Tibial nerve (tissue), 4 donors: ENCODE measurements around the gene EGFL7. TPM values are rescaled to one million over a fixed set of nuclear protein-coding genes. Genes with fewer than 3 reads are reported as not detected.
A peak's percentile ranks its signal among the peaks of the same experiment; 100 is the strongest.

ENCODE experiments used
- DNase-seq, 2 donors: peaks; one replicate each; pipeline ENCODE4 v3.0.0-alpha.2; 2019; ENCODE audit warnings: low spot score in 2 of 2
- H3K27ac ChIP-seq, 4 donors: fragments of 200-600 bp; sonication (generic) in 3 of 4; one replicate each; pipeline ENCODE4 v1.5.1; 2017 to 2019; ENCODE audit warnings: mild to moderate bottlenecking in 1 of 4
- H3K27me3 ChIP-seq, 2 donors: fragments of 200-600 bp; sonication (generic) in 1 of 2; one replicate each; pipeline versions ENCODE4 v1.5.1 to v1.6.0; 2017 to 2019
- H3K36me3 ChIP-seq, 3 donors: fragments of 200-600 bp; sonication (generic); one replicate each; pipeline ENCODE4 v1.5.1; 2018 to 2019
- H3K4me1 ChIP-seq, 4 donors: fragments of 200-600 bp; sonication (generic) in 3 of 4; one replicate each; pipeline ENCODE4 v1.5.1; 2017 to 2019
- H3K4me3 ChIP-seq, 4 donors: fragments of 200-600 bp; sonication (generic) in 3 of 4; one replicate each; pipeline ENCODE4 v1.5.1; 2017 to 2019; ENCODE audit warnings: mild to moderate bottlenecking in 1 of 4, moderate library complexity in 1 of 4
- H3K9me3 ChIP-seq, 4 donors: fragments of 200-600 bp; sonication (generic) in 3 of 4; one replicate each; pipeline ENCODE4 v1.5.1; 2017 to 2019
- EP300 ChIP-seq, 2 donors: sonication (generic); formaldehyde crosslinking; IDR thresholded peaks; one replicate each; pipeline ENCODE4 v1.6.1; 2017; ENCODE audit warnings: antibody characterized with exemption in 2 of 2, mild to moderate bottlenecking in 1 of 2
- POLR2A ChIP-seq, 2 donors: fragments of 450-650 bp; IDR thresholded peaks; one replicate each; pipeline ENCODE4 v1.6.1; 2017; ENCODE audit warnings: antibody characterized with exemption in 2 of 2, mild to moderate bottlenecking in 2 of 2, moderate library complexity in 2 of 2
- WGBS, 2 donors: methylation state at CpG; one replicate each; pipeline ENCODE4 v1.1.5; 2018; 5-methylcytosine and 5-hydroxymethylcytosine counted together
- total RNA-seq, 4 donors: library from RNA; depleted of rRNA; stranded (reverse); fragments of >200 nt; gene quantifications; one replicate each; pipeline ENCODE4 v1.1.0, GENCODE V29; 2016
- TF ChIP-seq, protein P1 (sequence below), 5 experiments: fragments of 200-600 bp in 3 of 5; fragments of 450-650 bp in 2 of 5; sonication (generic) in 3 of 5; IDR thresholded peaks; one replicate each; pipeline ENCODE4 v1.5.1; 2016 to 2019; ENCODE audit warnings: antibody characterized with exemption in 5 of 5, mild to moderate bottlenecking in 3 of 5, moderate library complexity in 2 of 5

The EGFL7 gene
- total RNA-seq, 4 donors from 2014 or later: 95.2 to 229 (median 179) TPM

DNA sequence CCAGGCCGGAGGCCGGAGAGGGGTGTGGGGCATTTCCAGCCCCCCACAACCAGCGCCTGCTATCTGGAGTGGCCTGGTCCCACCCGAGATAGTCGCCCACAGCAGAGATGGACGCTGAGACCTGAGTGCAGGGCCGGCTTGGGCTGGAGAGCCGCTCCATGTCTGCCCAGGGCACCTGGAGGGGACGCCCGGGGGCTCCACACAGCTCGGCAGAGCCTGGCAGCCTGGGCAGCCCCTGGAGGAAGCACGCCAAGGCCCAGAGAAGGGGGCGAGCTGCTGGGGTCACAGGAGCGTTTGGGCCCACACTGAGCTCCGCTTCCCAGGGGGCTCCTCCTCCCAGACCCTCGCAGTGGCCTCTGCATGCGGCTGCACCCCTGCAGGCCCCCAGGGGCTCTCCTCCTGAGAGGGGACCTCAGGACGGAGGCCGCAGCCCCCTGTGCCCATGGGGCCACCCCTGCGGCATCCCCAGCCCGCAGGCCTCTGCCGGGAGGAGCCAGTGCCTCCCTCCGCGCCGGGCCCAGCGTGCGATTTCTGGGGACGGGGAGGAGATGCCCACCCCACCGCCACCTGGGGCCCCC is 42.2 kb upstream of the EGFL7 start:
- H3K36me3 ChIP-seq: no peaks in the 10 kb centered on the region
- H3K9me3 ChIP-seq: no peaks in the 10 kb centered on the region
- 88 to 95% methylated on average over 7 to 28 of the region's 29 CpGs for WGBS, 2 donors
- TF ChIP-seq POLR2A (IDR thresholded peaks at IDR 0.05) (no peak), EP300 (IDR thresholded peaks at IDR 0.05) (no peak)
- TF ChIP-seq, protein P1, sequence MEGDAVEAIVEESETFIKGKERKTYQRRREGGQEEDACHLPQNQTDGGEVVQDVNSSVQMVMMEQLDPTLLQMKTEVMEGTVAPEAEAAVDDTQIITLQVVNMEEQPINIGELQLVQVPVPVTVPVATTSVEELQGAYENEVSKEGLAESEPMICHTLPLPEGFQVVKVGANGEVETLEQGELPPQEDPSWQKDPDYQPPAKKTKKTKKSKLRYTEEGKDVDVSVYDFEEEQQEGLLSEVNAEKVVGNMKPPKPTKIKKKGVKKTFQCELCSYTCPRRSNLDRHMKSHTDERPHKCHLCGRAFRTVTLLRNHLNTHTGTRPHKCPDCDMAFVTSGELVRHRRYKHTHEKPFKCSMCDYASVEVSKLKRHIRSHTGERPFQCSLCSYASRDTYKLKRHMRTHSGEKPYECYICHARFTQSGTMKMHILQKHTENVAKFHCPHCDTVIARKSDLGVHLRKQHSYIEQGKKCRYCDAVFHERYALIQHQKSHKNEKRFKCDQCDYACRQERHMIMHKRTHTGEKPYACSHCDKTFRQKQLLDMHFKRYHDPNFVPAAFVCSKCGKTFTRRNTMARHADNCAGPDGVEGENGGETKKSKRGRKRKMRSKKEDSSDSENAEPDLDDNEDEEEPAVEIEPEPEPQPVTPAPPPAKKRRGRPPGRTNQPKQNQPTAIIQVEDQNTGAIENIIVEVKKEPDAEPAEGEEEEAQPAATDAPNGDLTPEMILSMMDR (IDR thresholded peaks at IDR 0.05): no peak
- no peak overlapping the region for H3K4me3 ChIP-seq
- no peaks in the 10 kb centered on the region for H3K27me3 ChIP-seq
- peaks cover 0 to 78% (median 34%) of the 10 kb centered on the region in 4 donors for H3K4me1 ChIP-seq
- H3K27ac ChIP-seq: peak overlapping the region in 3 of 4 donors; percentile 29 to 76 (median 67)
- DNase-seq: no peak

- WGBS, 2 donors: 73 to 75% methylated on average over 27 to 28 of the region's 34 CpGs
- Histone ChIP-seq H3K27ac (no peak overlapping the region), H3K9me3 (no peaks in the 10 kb centered on the region), H3K4me1 (peaks cover 0 to 78% (median 40%) of the 10 kb centered on the region in 4 donors), H3K27me3 (no peaks in the 10 kb centered on the region), H3K4me3 (no peak overlapping the region), H3K36me3 (no peaks in the 10 kb centered on the region)
- TF ChIP-seq POLR2A (IDR thresholded peaks at IDR 0.05) (no peak), EP300 (IDR thresholded peaks at IDR 0.05) (no peak)
- TF ChIP-seq, protein P1 (IDR thresholded peaks at IDR 0.05): no peak
- no peak for DNase-seq
Observed at GRCh38 chr9:136621019-136621733, 41.5 kb upstream of the EGFL7 start.

GRCh38 chr9:136621734-136622093 is 41.0 kb upstream of the EGFL7 start:
- TF ChIP-seq POLR2A (IDR thresholded peaks at IDR 0.05): no peak
- 73 to 84% methylated on average over 7 to 10 of the region's 10 CpGs for WGBS, 2 donors
- DNase-seq: no peak

DNA sequence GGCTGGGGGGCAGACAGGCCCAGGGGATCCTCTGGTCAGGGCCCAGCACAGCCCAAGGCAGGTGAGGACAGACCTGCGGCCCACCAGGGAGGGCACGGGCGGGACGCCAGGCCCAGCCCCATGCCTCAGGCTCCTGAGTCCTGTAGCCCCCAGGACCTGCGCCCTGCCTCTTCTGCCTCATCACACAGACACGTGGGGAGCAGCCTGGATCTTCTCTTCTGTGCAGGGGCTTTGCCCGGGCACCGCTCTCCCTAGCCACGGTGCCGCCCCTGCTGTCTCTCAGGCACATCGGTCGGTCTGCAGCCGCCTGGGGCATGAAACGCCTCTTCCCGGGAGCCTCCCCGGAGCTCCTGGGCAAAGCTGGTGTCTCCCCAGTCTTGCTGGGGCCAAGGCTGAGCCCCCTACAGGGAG is 40.2 kb upstream of the EGFL7 start:
- no peak for TF ChIP-seq POLR2A (IDR thresholded peaks at IDR 0.05)
- TF ChIP-seq, protein P1 (IDR thresholded peaks at IDR 0.05): no peak
- TF ChIP-seq EP300 (IDR thresholded peaks at IDR 0.05): no peak
- DNase-seq: no peak
- H3K4me3 ChIP-seq: no peak overlapping the region
- H3K9me3 ChIP-seq: no peaks in the 10 kb centered on the region
- no peaks in the 10 kb centered on the region for H3K27me3 ChIP-seq
- 86 to 93% methylated on average over 9 to 11 of the region's 16 CpGs for WGBS, 2 donors
- H3K27ac ChIP-seq: no peak overlapping the region
- peaks cover 0 to 76% (median 51%) of the 10 kb centered on the region in 4 donors for H3K4me1 ChIP-seq
- no peaks in the 10 kb centered on the region for H3K36me3 ChIP-seq

More at GRCh38 chr9:136621734-136622093, 41.0 kb upstream of the EGFL7 start:
- Histone ChIP-seq H3K4me1 (peaks cover 0 to 78% (median 44%) of the 10 kb centered on the region in 4 donors), H3K27me3 (no peaks in the 10 kb centered on the region), H3K36me3 (no peaks in the 10 kb centered on the region), H3K27ac (peak overlapping the region in 1 of 4 donors; percentile 20), H3K4me3 (no peak overlapping the region), H3K9me3 (no peaks in the 10 kb centered on the region)

DNA sequence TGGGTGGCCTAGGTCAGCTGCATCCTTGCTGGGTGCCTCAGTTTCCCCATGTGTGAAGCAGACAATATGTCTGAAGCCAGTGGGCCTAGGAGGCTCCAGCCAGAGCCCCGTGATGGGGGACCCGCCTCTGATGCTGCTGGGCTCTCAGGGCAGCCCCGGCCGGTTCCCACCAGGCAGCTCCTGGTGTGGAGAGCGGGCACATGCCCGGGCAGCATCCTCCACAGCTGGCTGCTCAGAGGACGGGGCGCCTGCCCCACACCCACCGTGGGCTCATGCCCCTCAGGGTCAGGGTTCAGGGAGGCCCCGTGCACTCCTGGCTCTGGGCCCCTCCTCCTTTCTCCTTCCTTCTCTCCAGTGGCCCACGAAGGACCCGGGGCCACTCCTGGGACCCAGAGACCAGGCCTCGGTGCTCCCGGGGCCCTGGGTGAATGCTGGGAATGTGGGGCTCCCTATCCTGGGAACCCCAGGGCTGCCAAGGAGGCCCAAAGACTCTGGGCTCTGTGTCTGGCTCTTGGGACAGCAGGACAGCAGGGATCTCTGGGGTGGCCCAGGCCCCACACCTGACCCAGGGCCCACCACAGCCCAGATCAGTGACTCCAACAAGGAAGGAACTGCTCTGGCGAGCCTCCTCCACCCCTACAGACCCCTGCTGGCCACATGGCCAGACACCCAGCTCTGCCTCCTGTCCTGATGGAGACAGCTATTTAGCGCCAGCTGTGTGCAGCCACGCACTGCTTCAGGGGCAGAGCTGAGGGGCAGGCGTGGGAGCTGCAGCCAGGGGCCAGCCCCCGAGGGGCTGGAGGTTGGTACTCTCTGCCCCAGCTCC is 39.5 kb upstream of the EGFL7 start:
- H3K4me1 ChIP-seq: peaks cover 0 to 70% (median 49%) of the 10 kb centered on the region in 4 donors
- H3K27me3 ChIP-seq: no peaks in the 10 kb centered on the region
- H3K4me3 ChIP-seq: no peak overlapping the region
- H3K9me3 ChIP-seq: no peaks in the 10 kb centered on the region
- H3K27ac ChIP-seq: peak overlapping the region in 1 of 4 donors; percentile 29
- no peak for DNase-seq
- H3K36me3 ChIP-seq: no peaks in the 10 kb centered on the region
- 80% methylated on average over 12 to 13 of the region's 19 CpGs for WGBS, 2 donors
- TF ChIP-seq EP300 (IDR thresholded peaks at IDR 0.05) (no peak), POLR2A (IDR thresholded peaks at IDR 0.05) (no peak)
